DMS153 treated with DMSO at 0.1 percent for 48 hours (cell line): ENCODE data around the gene PRB2.
"Not testable (repeated sequence)": the region's sequence is repeated elsewhere in the genome, so short reads cannot be mapped to it uniquely, and the experiment has no call there.

Experiments
- DNase-seq: peaks from one replicate; lab custom pipeline; 2025; ENCODE audit not compliant: unreplicated experiment; lab: John Stamatoyannopoulos, UW

The PRB2 gene

GRCh38 chr12:11395467-11395866 lies at the start of gene PRB2:
Gene PRB2, minus strand, starts transcription at chr12:11395567. Its CDS starts 38 bp downstream, at chr12:11395529.
- DNase-seq, result not testable (repeated sequence)

GRCh38 chr12:11437966-11438365 lies 42.6 kb upstream of the PRB2 start:
- no peak for DNase-seq

GRCh38 chr12:11433664-11434063 lies 38.3 kb upstream of the PRB2 start:
- no peak for DNase-seq

- no peak for DNase-seq
These were observed 36.1 kb upstream of the PRB2 start for GRCh38 chr12:11431486-11431885.

GRCh38 chr12:11427341-11427740 lies 32.0 kb upstream of the PRB2 start:
- DNase-seq, result no peak

- DNase-seq, result no peak
These were observed 17.4 kb upstream of the PRB2 start for GRCh38 chr12:11412731-11413130.

GRCh38 chr12:11408096-11408495 lies 12.7 kb upstream of the PRB2 start:
- DNase-seq, result no peak

- DNase-seq, result no peak
These were observed 2.0 kb upstream of the PRB2 start for GRCh38 chr12:11397366-11397765.

- DNase-seq, result not testable (repeated sequence)
These were observed 3.9 kb downstream of the PRB2 start for GRCh38 chr12:11391456-11391855.

GRCh38 chr12:11377420-11377819 lies 17.9 kb downstream of the PRB2 start:
- not testable (repeated sequence) for DNase-seq

- DNase-seq, result no peak
These were observed 34.2 kb downstream of the PRB2 start for GRCh38 chr12:11361151-11361550.

GRCh38 chr12:11360205-11360883 lies 35.0 kb downstream of the PRB2 start:
- not testable (repeated sequence) for DNase-seq

- not testable (repeated sequence) for DNase-seq
These were observed 43.6 kb downstream of the PRB2 start for GRCh38 chr12:11351736-11352135.

GRCh38 chr12:11348439-11348838 lies 46.9 kb downstream of the PRB2 start:
- DNase-seq, result no peak

- no peak for DNase-seq
These were observed 47.6 kb downstream of the PRB2 start for GRCh38 chr12:11347810-11348209.

GRCh38 chr12:11344500-11344899 lies 50.9 kb downstream of the PRB2 start:
- DNase-seq, result no peak
